ENCODE data around the gene EIF1. TPM values are rescaled to one million over a fixed set of nuclear protein-coding genes. Genes with fewer than 3 reads are reported as not detected.

Gene EIF1
- total RNA-seq, 1 experiment from 2014 or later, result 1,082 TPM

GRCh38 chr17:41655611-41656111, 33.0 kb upstream of the EIF1 start:
- Histone ChIP-seq H2AFZ (ENCODE audit: low read depth, low read length, poor library complexity, severe bottlenecking) (no peak overlapping the region), H3K9me2 (ENCODE audit: insufficient read depth) (no peaks in the 10 kb centered on the region), H3K36me3 (ENCODE audit: control insufficient read depth in 1 of 2, insufficient read depth in 2 of 2, low read length in 2 of 2) (no peaks in the 10 kb centered on the region), H3K9me3 (ENCODE audit: control insufficient read depth in 1 of 2, insufficient read depth in 1 of 2, low read depth in 1 of 2, low read length in 2 of 2) (no peaks in the 10 kb centered on the region), H4K20me1 (ENCODE audit: insufficient read depth) (no peaks in the 10 kb centered on the region), H3K4me1 (ENCODE audit: control insufficient read depth in 1 of 2, insufficient read depth in 2 of 2, low read length in 2 of 2) (peaks cover 44 to 73% of the 10 kb centered on the region in 2 experiments), H3K27me3 (ENCODE audit: insufficient read depth, low read length) (no peaks in the 10 kb centered on the region), H3K9ac (ENCODE audit: low read length) (peak overlapping the region; percentile 67), H3K4me3 (replicated peaks in 1 of 2; ENCODE audit: low read depth in 1 of 2, low read length in 2 of 2) (no peak overlapping the region), H3K4me2 (ENCODE audit: low read length) (peak overlapping the region; percentile 82), H3K27ac (ENCODE audit: low read depth, low read length) (peak overlapping the region; percentile 71), H3K79me2 (ENCODE audit: insufficient read depth, low read length) (no peaks in the 10 kb centered on the region)
- intact Hi-C loops (cut with micrococcal nuclease), result no loop called here
- no peak for ATAC-seq
- no peak for TF ChIP-seq CEBPB (IDR thresholded peaks at IDR 0.05; ENCODE audit: low read depth)
- no peak for TF ChIP-seq FOSL1 (IDR thresholded peaks at IDR 0.05; ENCODE audit: low read depth)
- TF ChIP-seq ZFX (IDR thresholded peaks at IDR 0.05), result peak; percentile 45; the same call in 1 of the 2 replicates
- TF ChIP-seq REST (IDR thresholded peaks at IDR 0.05; ENCODE audit: low read depth), result no peak
- TF ChIP-seq RAD21 (IDR thresholded peaks at IDR 0.05; ENCODE audit: low read depth), result no peak
- no TSS peak for BruUV-seq (replicated peaks)
- ChIA-PET POLR2A (no interaction called here), CTCF (interaction anchor here (11.1 kb wide), 1 partner anchor 8 kb away, joined by 217 read pairs; no protein-coding TSS in a partner anchor), RAD21 (ENCODE audit: low non-redundant PET in 1 of 2, low total read pairs in 2 of 2, uncharacterized antibody in 2 of 2, unreplicated experiment in 2 of 2) (no interaction called here)
- no peak for DNase-seq (ENCODE audit: low read depth, low spot score)

Data from HCT116 (cell line).